ENCODE results near the gene ZNF554.

GRCh38 chr19:2885736-2886135, 66.1 kb downstream of the ZNF554 start:
- TF ChIP-seq SP1 (IDR thresholded peaks at IDR 0.05) (no peak), JUND (IDR thresholded peaks at IDR 0.05) (no peak), YY1 (IDR thresholded peaks at IDR 0.05) (no peak)
- TF ChIP-seq, protein P1, sequence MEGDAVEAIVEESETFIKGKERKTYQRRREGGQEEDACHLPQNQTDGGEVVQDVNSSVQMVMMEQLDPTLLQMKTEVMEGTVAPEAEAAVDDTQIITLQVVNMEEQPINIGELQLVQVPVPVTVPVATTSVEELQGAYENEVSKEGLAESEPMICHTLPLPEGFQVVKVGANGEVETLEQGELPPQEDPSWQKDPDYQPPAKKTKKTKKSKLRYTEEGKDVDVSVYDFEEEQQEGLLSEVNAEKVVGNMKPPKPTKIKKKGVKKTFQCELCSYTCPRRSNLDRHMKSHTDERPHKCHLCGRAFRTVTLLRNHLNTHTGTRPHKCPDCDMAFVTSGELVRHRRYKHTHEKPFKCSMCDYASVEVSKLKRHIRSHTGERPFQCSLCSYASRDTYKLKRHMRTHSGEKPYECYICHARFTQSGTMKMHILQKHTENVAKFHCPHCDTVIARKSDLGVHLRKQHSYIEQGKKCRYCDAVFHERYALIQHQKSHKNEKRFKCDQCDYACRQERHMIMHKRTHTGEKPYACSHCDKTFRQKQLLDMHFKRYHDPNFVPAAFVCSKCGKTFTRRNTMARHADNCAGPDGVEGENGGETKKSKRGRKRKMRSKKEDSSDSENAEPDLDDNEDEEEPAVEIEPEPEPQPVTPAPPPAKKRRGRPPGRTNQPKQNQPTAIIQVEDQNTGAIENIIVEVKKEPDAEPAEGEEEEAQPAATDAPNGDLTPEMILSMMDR (IDR thresholded peaks at IDR 0.05; ENCODE audit: low read depth, low read length, missing input control): no peak
